GM03348 (cell line): ENCODE measurements around the gene C4orf51.

ENCODE experiments used
- DNase-seq: peaks from one replicate; pipeline ENCODE4 v3.0.0; 2012; ENCODE audit warnings: low spot score

C4orf51 gene

GRCh38 chr4:145757188-145757587 is 77.2 kb downstream of the C4orf51 start:
- DNase-seq, result no peak

- no peak for DNase-seq
These were observed 80.2 kb downstream of the C4orf51 start for GRCh38 chr4:145760176-145760575.

GRCh38 chr4:145760961-145761929 is 81.3 kb downstream of the C4orf51 start:
- DNase-seq, result no peak

- DNase-seq, result no peak
These were observed 82.8 kb downstream of the C4orf51 start for GRCh38 chr4:145762719-145763118.

- no peak for DNase-seq
These were observed 83.5 kb downstream of the C4orf51 start for GRCh38 chr4:145763399-145763798.

- DNase-seq, result no peak
These were observed 86.3 kb downstream of the C4orf51 start for GRCh38 chr4:145766273-145766672.

GRCh38 chr4:145769450-145770037 is 89.6 kb downstream of the C4orf51 start:
- DNase-seq, result no peak

GRCh38 chr4:145770124-145770523 is 90.2 kb downstream of the C4orf51 start:
- no peak for DNase-seq

GRCh38 chr4:145772347-145772746 is 92.4 kb downstream of the C4orf51 start:
- DNase-seq, result no peak

- no peak for DNase-seq
These were observed 93.8 kb downstream of the C4orf51 start for GRCh38 chr4:145773581-145774234.

- DNase-seq, result no peak
These were observed 94.5 kb downstream of the C4orf51 start for GRCh38 chr4:145774473-145774872.

GRCh38 chr4:145775406-145775805 is 95.5 kb downstream of the C4orf51 start:
- DNase-seq, result no peak

- no peak for DNase-seq
These were observed 96.3 kb downstream of the C4orf51 start for GRCh38 chr4:145776208-145776607.

GRCh38 chr4:145779319-145779801 is 99.4 kb downstream of the C4orf51 start:
- DNase-seq, result no peak

GRCh38 chr4:145781351-145781750 is 101.4 kb downstream of the C4orf51 start:
- DNase-seq, result no peak
